Measurements from ENCODE around the gene NUDT19.

NUDT19 gene

GRCh38 chr19:32674931-32675719, 16.5 kb upstream of the NUDT19 start, which contains the start of gene ANKRD27:
Gene ANKRD27, minus strand, starts transcription at chr19:32675180. Its CDS starts 16,165 bp downstream, at chr19:32659015.
- H3K4me3 ChIP-seq (ENCODE audit: low read length): peak within 1 kb of the TSS; percentile 77
- no peak for TF ChIP-seq CTCF (IDR thresholded peaks at IDR 0.05; ENCODE audit: insufficient read depth, low read depth, low read length, missing control alignments)
- peak; percentile 99 for DNase-seq (ENCODE audit: low read depth)

- H3K4me3 ChIP-seq (ENCODE audit: low read length): peak within 1 kb of the TSS; percentile 77
- peak; percentile 69 for DNase-seq (ENCODE audit: low read depth)
- TF ChIP-seq CTCF (IDR thresholded peaks at IDR 0.05; ENCODE audit: insufficient read depth, low read depth, low read length, missing control alignments): no peak
These were observed 15.9 kb upstream of the NUDT19 start, which contains the start of gene RGS9BP for GRCh38 chr19:32675720-32676185. Gene RGS9BP, plus strand, starts transcription at chr19:32675848. Its CDS starts 416 bp downstream, at chr19:32676264.

GRCh38 chr19:32676186-32676894, 15.3 kb upstream of the NUDT19 start:
- H3K4me3 ChIP-seq (ENCODE audit: low read length): peak overlapping the region; percentile 77
- no peak for TF ChIP-seq CTCF (IDR thresholded peaks at IDR 0.05; ENCODE audit: insufficient read depth, low read depth, low read length, missing control alignments)
- DNase-seq (ENCODE audit: low read depth): peak; percentile 52

GRCh38 chr19:32676895-32677359, 14.7 kb upstream of the NUDT19 start:
- DNase-seq (ENCODE audit: low read depth): no peak
- no peak overlapping the region for H3K4me3 ChIP-seq (ENCODE audit: low read length)
- TF ChIP-seq CTCF (IDR thresholded peaks at IDR 0.05; ENCODE audit: insufficient read depth, low read depth, low read length, missing control alignments): no peak

- peak; percentile 6 for TF ChIP-seq CTCF (IDR thresholded peaks at IDR 0.05; ENCODE audit: insufficient read depth, low read depth, low read length, missing control alignments)
- DNase-seq (ENCODE audit: low read depth): no peak
- H3K4me3 ChIP-seq (ENCODE audit: low read length): no peak overlapping the region
These were observed 14.0 kb upstream of the NUDT19 start for GRCh38 chr19:32677657-32678056.

GRCh38 chr19:32680986-32681385, 10.6 kb upstream of the NUDT19 start:
- no peak overlapping the region for H3K4me3 ChIP-seq (ENCODE audit: low read length)
- DNase-seq (ENCODE audit: low read depth): no peak
- TF ChIP-seq CTCF (IDR thresholded peaks at IDR 0.05; ENCODE audit: insufficient read depth, low read depth, low read length, missing control alignments): no peak

Measured in epithelial cell of esophagus (primary cell).